GM18909 (cell line): ENCODE results near the gene WDR53.
"Not testable (repeated sequence)": the region's sequence is repeated elsewhere in the genome, so short reads cannot be mapped to it uniquely, and the experiment has no call there.

Experiments
- ATAC-seq: cut with Tn5 transposase; IDR thresholded peaks from one replicate; pipeline ENCODE4 v1.9.1; 2021; ENCODE audit warnings: mild to moderate bottlenecking; ENCODE audit not compliant: unreplicated experiment, poor library complexity

Gene WDR53

DNA sequence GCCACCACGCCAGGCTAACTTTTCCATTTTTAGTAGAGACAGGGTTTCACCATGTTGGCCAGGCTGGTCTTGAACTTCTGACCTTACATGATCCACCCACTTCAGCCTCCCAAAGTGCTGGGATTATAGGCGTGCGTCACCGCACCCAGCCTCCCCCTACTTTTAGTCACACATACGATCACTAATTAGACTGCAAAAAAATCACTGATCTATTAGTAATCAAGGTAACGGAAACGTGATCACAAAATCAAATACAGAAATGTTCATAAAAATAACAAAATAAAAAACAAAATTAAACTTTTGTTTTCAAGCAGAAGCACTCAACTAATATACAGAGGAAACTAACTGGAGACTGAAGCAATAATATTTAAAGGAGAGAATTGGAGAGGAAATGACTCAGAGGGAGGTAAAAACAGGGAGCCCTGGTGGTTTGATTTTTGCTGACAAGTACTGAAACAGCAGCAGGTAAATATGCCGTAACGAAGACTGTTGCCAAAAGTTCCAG, 4.6 kb downstream of the WDR53 start:
- no peak for ATAC-seq

- no peak for ATAC-seq
Observed at GRCh38 chr3:196559826-196560225, 8.5 kb downstream of the WDR53 start.

DNA sequence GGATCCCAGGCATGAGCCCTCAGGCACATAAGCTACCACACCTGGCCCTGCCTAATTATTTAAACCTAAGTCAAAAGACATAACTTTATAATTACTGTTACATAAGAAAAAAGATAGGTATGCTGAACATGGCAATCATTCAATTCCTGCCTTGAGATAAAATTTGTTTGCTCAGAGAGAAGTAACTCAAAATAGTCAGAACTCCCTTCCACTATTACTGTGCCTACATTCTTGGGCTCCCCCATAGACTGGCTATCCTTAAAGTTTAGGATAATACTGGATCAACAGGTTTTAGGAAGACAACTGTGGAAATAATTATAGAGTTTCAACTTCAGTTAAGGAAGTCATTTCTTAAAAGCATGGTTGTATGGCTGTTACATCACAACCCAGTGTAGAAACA, 9.9 kb downstream of the WDR53 start:
- ATAC-seq = no peak

- ATAC-seq = no peak
Observed at GRCh38 chr3:196557236-196557635, 11.1 kb downstream of the WDR53 start.

GRCh38 chr3:196555295-196555694, 13.1 kb downstream of the WDR53 start:
- no peak for ATAC-seq

- no peak for ATAC-seq
Observed at GRCh38 chr3:196554205-196554604, 14.1 kb downstream of the WDR53 start.

GRCh38 chr3:196553551-196553950, 14.8 kb downstream of the WDR53 start:
- ATAC-seq = no peak

GRCh38 chr3:196552253-196552652, 16.1 kb downstream of the WDR53 start:
- no peak for ATAC-seq

- ATAC-seq = not testable (repeated sequence)
Observed at GRCh38 chr3:196550172-196550571, 18.2 kb downstream of the WDR53 start.

GRCh38 chr3:196549312-196549711, 19.0 kb downstream of the WDR53 start:
- ATAC-seq = not testable (repeated sequence)

- ATAC-seq = no peak
Observed at GRCh38 chr3:196547067-196547466, 21.3 kb downstream of the WDR53 start.

- no peak for ATAC-seq
Observed at GRCh38 chr3:196546537-196546936, 21.8 kb downstream of the WDR53 start.

GRCh38 chr3:196544491-196544992, 23.8 kb downstream of the WDR53 start:
- no peak for ATAC-seq

DNA sequence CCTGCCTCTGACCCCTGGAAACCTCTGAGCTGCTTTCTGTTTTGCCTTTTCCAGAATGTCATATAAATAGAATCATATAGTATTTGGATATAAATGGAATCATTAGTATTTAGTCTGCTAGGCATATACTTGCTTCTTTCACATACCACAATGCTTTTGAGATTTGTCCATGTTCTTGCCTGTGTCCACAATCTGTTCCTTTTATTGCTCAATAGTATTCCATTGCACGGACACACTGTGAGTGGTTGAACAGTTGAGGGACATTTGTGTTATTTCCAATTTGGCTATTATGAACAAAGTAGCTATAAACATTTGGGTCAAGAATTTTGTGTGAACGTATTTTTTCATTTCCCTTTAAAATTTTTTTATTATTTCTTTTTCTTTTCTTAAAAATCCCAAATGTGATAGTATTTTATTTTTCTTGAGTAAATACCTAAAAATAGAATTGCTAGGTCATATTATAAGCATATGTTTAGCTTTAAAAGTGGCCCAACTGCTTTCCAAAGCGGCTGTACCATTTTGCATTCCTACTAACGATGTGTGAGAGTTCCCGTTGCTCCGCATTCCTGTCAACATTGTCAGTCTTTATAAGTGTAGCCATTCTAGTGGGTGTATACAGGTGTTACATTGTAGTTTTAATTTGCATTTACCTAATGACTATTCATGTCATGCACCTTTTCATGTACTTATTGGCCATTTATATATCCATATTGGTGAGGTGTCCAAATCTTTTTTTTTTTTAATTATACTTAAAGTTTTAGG, 26.5 kb downstream of the WDR53 start:
- ATAC-seq = no peak

GRCh38 chr3:196537319-196537984, 30.9 kb downstream of the WDR53 start:
- ATAC-seq = no peak

GRCh38 chr3:196533260-196533681, 35.1 kb downstream of the WDR53 start:
- ATAC-seq = no peak

DNA sequence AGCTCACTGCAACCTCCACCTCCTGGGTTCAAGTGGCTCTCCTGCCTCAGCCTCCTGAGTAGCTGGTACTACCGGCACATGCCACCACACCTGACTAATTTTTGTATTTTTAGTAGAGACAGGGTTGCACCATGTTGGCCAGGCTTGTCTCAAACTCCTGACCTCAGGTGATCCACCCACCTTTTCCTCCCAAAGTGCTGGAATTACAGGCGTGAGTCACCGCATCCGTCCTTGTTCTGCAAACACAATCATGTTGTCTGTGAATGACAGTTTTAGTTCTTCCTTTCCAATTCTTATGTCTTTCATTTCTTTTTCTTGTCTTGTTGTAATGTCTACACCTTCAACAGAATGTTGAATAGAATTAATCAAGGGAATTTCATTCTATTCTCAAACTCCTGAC, 36.9 kb downstream of the WDR53 start:
- ATAC-seq = no peak

GRCh38 chr3:196528639-196529233, 39.6 kb downstream of the WDR53 start:
- ATAC-seq = peak; percentile 85

DNA sequence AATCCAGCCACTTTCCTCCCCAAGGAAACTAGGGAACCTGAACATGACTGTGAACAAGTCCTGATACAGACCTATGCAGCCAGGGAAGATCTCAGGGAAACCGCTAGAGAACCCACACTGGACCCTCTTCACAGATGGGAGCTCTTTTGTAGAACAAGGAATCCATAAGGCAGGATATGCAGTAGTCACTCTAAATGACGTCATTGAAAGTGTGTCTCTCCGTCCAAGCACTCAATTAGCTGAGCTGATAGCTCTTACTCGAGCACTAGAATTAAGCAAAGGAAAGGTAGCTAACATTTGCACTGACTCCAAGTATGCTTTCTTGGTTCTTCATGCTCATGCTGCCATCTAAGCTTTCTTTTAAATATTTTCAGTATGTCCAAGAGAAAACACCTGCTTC, 43.2 kb downstream of the WDR53 start:
- no peak for ATAC-seq

GRCh38 chr3:196524527-196524926, 43.8 kb downstream of the WDR53 start:
- no peak for ATAC-seq

- no peak for ATAC-seq
Observed at GRCh38 chr3:196523841-196524240, 44.5 kb downstream of the WDR53 start.
